ENCODE results near the gene PRICKLE4. TPM values are rescaled to one million over a fixed set of nuclear protein-coding genes. Genes with fewer than 3 reads are reported as not detected.

PRICKLE4 gene
- total RNA-seq, 4 donors from 2014 or later: 2.2 to 5.1 (median 4.3) TPM

GRCh38 chr6:41734666-41735426, 45.7 kb upstream of the PRICKLE4 start:
- no peak for TF ChIP-seq CTCF (IDR thresholded peaks at IDR 0.05; ENCODE audit: low read depth)

- no peak for TF ChIP-seq CTCF (IDR thresholded peaks at IDR 0.05; ENCODE audit: low read depth)
These were observed 45.0 kb upstream of the PRICKLE4 start, which contains the start of gene TFEB for GRCh38 chr6:41735427-41736185. Gene TFEB, minus strand, starts transcription at chr6:41735608. Its CDS starts 44,395 bp downstream, at chr6:41691213.

- no peak for TF ChIP-seq CTCF (IDR thresholded peaks at IDR 0.05; ENCODE audit: low read depth)
These were observed 44.3 kb upstream of the PRICKLE4 start for GRCh38 chr6:41736186-41736733.

GRCh38 chr6:41736800-41737555, 43.6 kb upstream of the PRICKLE4 start:
- TF ChIP-seq CTCF (IDR thresholded peaks at IDR 0.05; ENCODE audit: low read depth): no peak

GRCh38 chr6:41737591-41738130, 42.9 kb upstream of the PRICKLE4 start:
- TF ChIP-seq CTCF (IDR thresholded peaks at IDR 0.05; ENCODE audit: low read depth): no peak

GRCh38 chr6:41739041-41739440, 41.5 kb upstream of the PRICKLE4 start:
- no peak for TF ChIP-seq CTCF (IDR thresholded peaks at IDR 0.05; ENCODE audit: low read depth)
